CD4-positive, alpha-beta memory T cell (primary cell): Measurements from ENCODE around the gene IPO9. TPM values are rescaled to one million over a fixed set of nuclear protein-coding genes. Genes with fewer than 3 reads are reported as not detected.

Source experiments
- CTCF ChIA-PET: fragments of 350-600 bp; sonication (Branson Sonifier 250); formaldehyde crosslinking; loops from one replicate; lab custom pipeline; 2021; ENCODE audit warnings: inconsistent platforms; ENCODE audit not compliant: partially characterized antibody; lab: Charles Lee
- POLR2A ChIA-PET: fragments of 350-600 bp; sonication (Branson Sonifier 250); formaldehyde crosslinking; loops from one replicate; lab custom pipeline; 2021; ENCODE audit not compliant: partially characterized antibody; lab: Charles Lee
- DNase-seq, 5 donors: peaks; one replicate each; pipeline versions ENCODE4 v3.0.0 to v3.0.0-alpha.2; 2020 to 2022; ENCODE audit warnings: mixed read lengths in 1 of 5
- H3K27ac ChIP-seq: one replicate; pipeline ENCODE4 v1.7.0; 2013; ENCODE audit warnings: low read depth, low read length
- H3K27me3 ChIP-seq: 2 replicates; pipeline ENCODE4 v1.7.0; 2013; ENCODE audit warnings: mild to moderate bottlenecking, low read length, moderate library complexity; ENCODE audit not compliant: insufficient read depth
- H3K36me3 ChIP-seq: 2 replicates; pipeline ENCODE4 v1.7.0; 2013; ENCODE audit warnings: mild to moderate bottlenecking, low read length, moderate library complexity; ENCODE audit not compliant: insufficient read depth
- H3K4me1 ChIP-seq: 2 replicates; pipeline ENCODE4 v1.7.0; 2013; ENCODE audit warnings: mild to moderate bottlenecking, low read length, moderate library complexity; ENCODE audit not compliant: insufficient read depth
- H3K4me3 ChIP-seq, 2 donors: one replicate each; pipeline ENCODE4 v1.7.0; 2013; ENCODE audit warnings: low read length in 2 of 2, mild to moderate bottlenecking in 1 of 2
- H3K9me3 ChIP-seq, 2 donors: one replicate each; pipeline ENCODE4 v1.7.0; 2013; ENCODE audit warnings: low read length in 2 of 2, control low read depth in 1 of 2; ENCODE audit not compliant: control insufficient read depth in 1 of 2
- H3K27ac Mint-ChIP-seq, 7 donors: one replicate each; pipeline ENCODE4 v1.8.0; 2020 to 2021; ENCODE audit warnings: mixed read lengths in 7 of 7, mild to moderate bottlenecking in 6 of 7, inconsistent platforms in 3 of 7, moderate library complexity in 3 of 7
- H3K27me3 Mint-ChIP-seq, 2 donors: one replicate each; pipeline ENCODE4 v1.8.0; 2020 to 2021; ENCODE audit warnings: mixed read lengths in 2 of 2
- H3K36me3 Mint-ChIP-seq, 2 donors: one replicate each; pipeline ENCODE4 v1.8.0; 2020 to 2021; ENCODE audit warnings: mixed read lengths in 2 of 2, inconsistent platforms in 1 of 2, mild to moderate bottlenecking in 1 of 2
- H3K4me1 Mint-ChIP-seq, 4 donors: one replicate each; pipeline ENCODE4 v1.8.0; 2020 to 2021; ENCODE audit warnings: mixed read lengths in 4 of 4, mild to moderate bottlenecking in 1 of 4
- H3K4me3 Mint-ChIP-seq, 8 donors: one replicate each; pipeline ENCODE4 v1.8.0; 2020 to 2021; ENCODE audit warnings: mixed read lengths in 8 of 8, mild to moderate bottlenecking in 7 of 8, moderate library complexity in 6 of 8, inconsistent platforms in 3 of 8
- H3K9me3 Mint-ChIP-seq, 8 donors: one replicate each; pipeline ENCODE4 v1.8.0; 2020 to 2021; ENCODE audit warnings: mixed read lengths in 8 of 8, mild to moderate bottlenecking in 5 of 8, inconsistent platforms in 3 of 8, moderate library complexity in 1 of 8
- intact Hi-C: fragments of 100-400 bp; cut with micrococcal nuclease; formaldehyde crosslinking; loops from one replicate; pipeline ENCODE4 v1.15.1; 2023
- polyA plus RNA-seq, 2 donors: library from polyadenylated mRNA; unstranded; fragments of 300-500 nt; fragmentation: Illumina TruSeq; gene quantifications; one replicate each; pipeline ENCODE4 v1.2.3, GENCODE V29; 2021
- total RNA-seq, 2 experiments: library from RNA; stranded (reverse); gene quantifications; one replicate each; pipeline ENCODE4 v1.2.3, GENCODE V29; 2021

Gene IPO9
- total and polyA plus RNA-seq, 4 experiments from 2014 or later, result 13.1 to 42.7 (median 30.7) TPM

DNA sequence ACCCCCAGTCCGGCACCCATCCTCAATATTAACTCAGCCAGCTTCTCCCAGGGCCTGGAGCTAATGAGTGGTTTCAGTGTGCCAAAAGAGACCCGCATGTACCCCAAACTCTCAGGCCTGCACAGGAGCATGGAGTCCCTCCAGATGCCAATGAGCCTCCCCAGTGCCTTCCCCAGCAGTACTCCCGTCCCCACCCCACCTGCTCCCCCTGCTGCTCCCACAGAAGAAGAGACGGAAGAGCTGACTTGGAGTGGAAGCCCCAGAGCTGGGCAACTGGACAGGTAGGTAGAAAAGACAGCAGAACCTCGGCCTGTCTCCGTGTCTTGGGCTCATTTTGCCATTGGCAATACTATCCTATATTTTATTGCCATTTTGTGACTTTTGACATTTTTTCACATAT lies 45.4 kb upstream of the IPO9 start:
- no peak overlapping the region for H3K4me3 ChIP-seq
- no peaks in the 10 kb centered on the region for H3K4me1 Mint-ChIP-seq
- H3K4me3 Mint-ChIP-seq, result no peak overlapping the region
- ChIA-PET CTCF (interaction anchor here (4.0 to 16.3 kb wide), 2 partner anchors 10 to 76 kb away, joined by 20 to 178 read pairs; no protein-coding TSS in a partner anchor), POLR2A (no interaction called here)
- H3K27ac Mint-ChIP-seq, result no peak overlapping the region
- H3K9me3 ChIP-seq, result no peaks in the 10 kb centered on the region
- DNase-seq, result no peak
- H3K27me3 ChIP-seq, result no peaks in the 10 kb centered on the region
- no peaks in the 10 kb centered on the region for H3K9me3 Mint-ChIP-seq
- no peak overlapping the region for H3K27ac ChIP-seq
- H3K36me3 ChIP-seq, result no peaks in the 10 kb centered on the region
- no peaks in the 10 kb centered on the region for H3K27me3 Mint-ChIP-seq
- intact Hi-C loops, result no loop called here
- peaks cover 0 to 16% of the 10 kb centered on the region in 2 donors for H3K36me3 Mint-ChIP-seq
- no peaks in the 10 kb centered on the region for H3K4me1 ChIP-seq

DNA sequence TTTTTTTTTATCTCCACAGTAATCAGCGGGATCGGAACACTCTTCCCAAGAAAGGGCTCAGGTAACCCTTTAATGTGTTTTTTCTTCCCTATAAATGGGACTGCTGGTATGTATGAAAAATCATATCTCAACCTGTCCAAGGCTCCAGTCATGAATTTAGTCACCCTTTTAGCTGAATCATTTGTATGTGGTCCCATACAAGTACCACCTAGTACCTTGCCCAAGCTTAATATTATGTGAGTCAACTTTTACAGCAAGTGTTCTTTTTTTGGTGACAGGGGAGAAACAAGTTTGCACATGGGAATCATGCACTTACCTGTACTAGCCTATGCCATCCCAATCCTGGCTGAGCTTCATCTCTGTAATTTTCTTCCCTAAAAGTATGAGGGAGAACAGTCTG lies 43.7 kb upstream of the IPO9 start:
- Histone ChIP-seq H3K27ac (no peak overlapping the region), H3K9me3 (no peaks in the 10 kb centered on the region), H3K4me1 (no peaks in the 10 kb centered on the region), H3K4me3 (no peak overlapping the region), H3K36me3 (no peaks in the 10 kb centered on the region), H3K27me3 (no peaks in the 10 kb centered on the region)
- H3K4me1 Mint-ChIP-seq, result no peaks in the 10 kb centered on the region
- H3K36me3 Mint-ChIP-seq, result peaks cover 0 to 16% of the 10 kb centered on the region in 2 donors
- intact Hi-C loops, result no loop called here
- H3K27me3 Mint-ChIP-seq, result no peaks in the 10 kb centered on the region
- H3K27ac Mint-ChIP-seq, result no peak overlapping the region
- ChIA-PET CTCF (interaction anchor here (0.7 to 16.3 kb wide), 3 partner anchors 8 to 225 kb away, joined by 3 to 178 read pairs (median 20); no protein-coding TSS in a partner anchor), POLR2A (no interaction called here)
- H3K4me3 Mint-ChIP-seq, result no peak overlapping the region
- H3K9me3 Mint-ChIP-seq, result no peaks in the 10 kb centered on the region
- DNase-seq, result no peak

DNA sequence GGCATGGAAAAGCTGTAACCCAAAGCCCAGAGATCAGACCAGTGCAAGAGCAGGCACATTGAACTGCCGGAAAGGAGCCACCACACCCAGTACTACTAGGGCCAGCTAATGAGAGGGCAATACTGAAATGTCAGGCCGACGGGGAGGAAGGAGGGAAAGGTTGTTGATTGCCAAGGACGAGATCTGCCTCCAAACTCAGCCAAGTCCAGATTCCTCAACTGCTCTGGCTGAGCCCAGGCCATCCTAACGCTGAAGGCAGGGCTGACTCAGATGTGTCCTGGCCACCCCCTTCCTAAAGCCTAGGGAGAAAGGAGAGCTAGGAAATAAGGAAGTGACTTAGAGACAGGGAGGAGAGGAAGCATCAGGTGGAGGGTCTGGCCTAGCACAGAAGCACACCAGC lies 42.1 kb upstream of the IPO9 start:
- H3K4me3 ChIP-seq, result no peak overlapping the region
- no peaks in the 10 kb centered on the region for H3K27me3 ChIP-seq
- H3K4me1 ChIP-seq, result no peaks in the 10 kb centered on the region
- no peak for DNase-seq
- no peaks in the 10 kb centered on the region for H3K27me3 Mint-ChIP-seq
- ChIA-PET CTCF (interaction anchor here (0.7 to 16.3 kb wide), 3 partner anchors 8 to 79 kb away, joined by 3 to 178 read pairs (median 3); no protein-coding TSS in a partner anchor), POLR2A (no interaction called here)
- H3K27ac Mint-ChIP-seq, result no peak overlapping the region
- no peaks in the 10 kb centered on the region for H3K4me1 Mint-ChIP-seq
- no peak overlapping the region for H3K27ac ChIP-seq
- H3K4me3 Mint-ChIP-seq, result no peak overlapping the region
- H3K9me3 Mint-ChIP-seq, result no peaks in the 10 kb centered on the region
- peaks cover 0 to 12% of the 10 kb centered on the region in 2 donors for H3K36me3 Mint-ChIP-seq
- no peaks in the 10 kb centered on the region for H3K9me3 ChIP-seq
- no peaks in the 10 kb centered on the region for H3K36me3 ChIP-seq
- intact Hi-C loops, result no loop called here

DNA sequence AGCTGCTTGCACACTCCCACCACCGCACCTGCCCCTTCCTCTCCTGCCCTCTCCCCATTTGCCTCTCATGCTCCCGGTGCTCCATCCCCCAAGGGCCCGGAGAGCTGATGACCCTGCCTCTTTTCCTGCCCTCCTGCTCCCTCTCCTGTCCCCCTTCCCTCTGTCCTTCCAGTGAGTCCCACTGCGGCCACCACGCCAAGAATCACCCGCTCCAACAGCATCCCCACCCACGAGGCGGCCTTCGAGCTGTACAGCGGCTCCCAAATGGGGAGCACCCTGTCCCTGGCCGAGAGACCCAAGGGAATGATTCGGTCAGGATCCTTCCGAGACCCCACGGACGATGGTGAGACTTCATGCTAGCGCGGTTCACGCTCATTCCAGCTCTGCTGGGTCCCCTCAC lies 40.7 kb upstream of the IPO9 start:
- H3K27me3 ChIP-seq, result no peaks in the 10 kb centered on the region
- no peak overlapping the region for H3K27ac Mint-ChIP-seq
- CTCF ChIA-PET, result interaction anchor here (0.8 to 16.3 kb wide), 5 partner anchors 8 to 228 kb away, joined by 3 to 178 read pairs (median 3); no protein-coding TSS in a partner anchor
- H3K27ac ChIP-seq, result no peak overlapping the region
- no peak overlapping the region for H3K4me3 Mint-ChIP-seq
- no peak overlapping the region for H3K4me3 ChIP-seq
- intact Hi-C loops, result no loop called here
- no peak for DNase-seq
- peaks cover 0 to 2% of the 10 kb centered on the region in 2 donors for H3K36me3 Mint-ChIP-seq
- POLR2A ChIA-PET, result no interaction called here
- no peaks in the 10 kb centered on the region for H3K4me1 ChIP-seq
- H3K4me1 Mint-ChIP-seq, result no peaks in the 10 kb centered on the region
- no peaks in the 10 kb centered on the region for H3K9me3 ChIP-seq
- H3K9me3 Mint-ChIP-seq, result no peaks in the 10 kb centered on the region
- no peaks in the 10 kb centered on the region for H3K27me3 Mint-ChIP-seq
- no peaks in the 10 kb centered on the region for H3K36me3 ChIP-seq

DNA sequence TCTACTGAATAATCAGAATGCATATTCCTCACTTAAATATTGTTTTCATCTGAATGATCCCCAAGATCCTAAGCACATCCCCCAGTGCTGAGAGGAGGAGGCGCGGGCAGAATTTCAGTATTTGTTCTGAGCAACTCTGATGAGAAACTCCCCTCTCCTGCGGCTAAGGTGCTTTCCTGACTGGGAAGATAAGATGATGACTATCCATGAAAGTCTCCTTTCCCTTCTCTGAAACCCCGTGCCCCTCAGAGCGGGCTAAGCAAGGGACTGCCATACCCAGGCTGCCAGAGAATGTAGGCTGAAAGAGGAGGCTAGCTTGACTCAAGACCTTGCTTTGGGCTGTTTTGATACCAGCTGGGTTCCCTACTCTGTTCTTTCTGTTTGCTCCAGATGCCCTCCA lies 39.7 kb upstream of the IPO9 start:
- ChIA-PET CTCF (interaction anchor here (1.2 to 16.3 kb wide), 4 partner anchors 18 to 229 kb away, joined by 3 to 178 read pairs (median 44); no protein-coding TSS in a partner anchor), POLR2A (no interaction called here)
- H3K27ac ChIP-seq, result no peak overlapping the region
- Mint-ChIP-seq H3K4me3 (no peak overlapping the region), H3K4me1 (no peaks in the 10 kb centered on the region), H3K27me3 (no peaks in the 10 kb centered on the region), H3K27ac (no peak overlapping the region), H3K9me3 (no peaks in the 10 kb centered on the region), H3K36me3 (peaks cover 0 to 2% of the 10 kb centered on the region in 2 donors)
- H3K27me3 ChIP-seq, result no peaks in the 10 kb centered on the region
- no peak overlapping the region for H3K4me3 ChIP-seq
- no peaks in the 10 kb centered on the region for H3K9me3 ChIP-seq
- DNase-seq, result no peak
- intact Hi-C loops, result no loop called here
- H3K4me1 ChIP-seq, result no peaks in the 10 kb centered on the region
- no peaks in the 10 kb centered on the region for H3K36me3 ChIP-seq

DNA sequence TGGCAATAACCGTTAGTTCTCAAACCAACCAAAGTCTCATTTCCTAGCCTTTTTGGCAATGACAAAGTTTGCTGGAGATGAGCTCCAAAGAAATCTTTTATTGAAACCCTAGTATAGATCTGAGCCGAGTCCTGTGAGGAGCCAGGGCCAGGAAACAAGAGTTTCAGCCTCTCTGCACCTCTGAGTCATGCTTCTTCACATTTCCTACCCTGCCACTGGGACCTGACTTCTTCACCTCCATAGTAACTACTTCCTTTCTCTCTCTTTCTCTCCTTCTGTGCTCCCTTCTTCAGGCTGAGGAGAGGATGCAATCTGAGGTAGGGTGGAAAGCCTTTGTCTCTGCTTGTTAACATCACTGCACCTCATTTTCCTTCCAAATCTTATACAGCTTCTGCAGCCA lies 38.7 kb upstream of the IPO9 start:
- no peaks in the 10 kb centered on the region for H3K9me3 Mint-ChIP-seq
- Histone ChIP-seq H3K4me3 (no peak overlapping the region), H3K4me1 (no peaks in the 10 kb centered on the region), H3K9me3 (no peaks in the 10 kb centered on the region), H3K27me3 (no peaks in the 10 kb centered on the region), H3K27ac (no peak overlapping the region), H3K36me3 (no peaks in the 10 kb centered on the region)
- intact Hi-C loops, result no loop called here
- no peak for DNase-seq
- peaks cover 2 to 7% of the 10 kb centered on the region in 2 donors for H3K36me3 Mint-ChIP-seq
- H3K4me1 Mint-ChIP-seq, result no peaks in the 10 kb centered on the region
- H3K27me3 Mint-ChIP-seq, result no peaks in the 10 kb centered on the region
- CTCF ChIA-PET, result interaction anchor here (0.7 to 16.3 kb wide), 8 partner anchors 11 to 230 kb away, joined by 3 to 178 read pairs (median 4); no protein-coding TSS in a partner anchor
- no peak overlapping the region for H3K27ac Mint-ChIP-seq
- H3K4me3 Mint-ChIP-seq, result no peak overlapping the region
- POLR2A ChIA-PET, result no interaction called here

DNA sequence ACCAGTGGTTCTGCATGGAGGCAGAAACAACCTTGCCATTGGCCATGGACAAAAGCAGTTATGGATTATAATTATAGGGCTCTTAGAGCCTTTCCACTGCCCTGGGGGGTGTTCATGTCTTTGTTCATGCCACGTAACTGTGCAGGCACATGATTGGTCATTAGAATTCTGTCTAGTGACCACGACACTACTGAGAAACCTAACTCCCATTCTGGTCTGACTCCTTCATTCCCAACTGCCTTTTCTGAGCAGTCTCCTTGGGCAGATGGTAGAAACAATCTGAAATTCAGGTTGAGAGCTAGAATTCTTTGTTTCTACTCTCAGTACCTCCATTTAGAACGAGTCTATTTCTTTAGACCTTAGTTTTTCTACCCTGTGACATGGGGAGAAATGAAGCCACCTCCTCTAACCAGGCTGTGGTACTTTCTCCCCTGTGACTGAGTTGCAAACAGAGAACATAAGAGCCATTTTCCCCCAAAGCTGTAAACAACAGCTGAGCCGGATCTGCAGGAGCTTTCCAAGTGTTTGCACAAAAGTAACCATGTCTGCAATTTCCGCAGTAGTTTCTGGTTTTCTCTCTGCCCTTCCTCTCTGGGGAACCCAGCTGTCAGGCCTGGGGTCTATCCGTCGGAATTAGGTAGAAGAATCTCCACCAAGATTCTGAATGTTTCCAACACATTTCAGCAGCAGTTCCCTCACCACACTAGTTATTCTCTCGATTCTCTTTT lies 37.7 kb upstream of the IPO9 start:
- intact Hi-C loops, result no loop called here
- H3K4me1 Mint-ChIP-seq, result no peaks in the 10 kb centered on the region
- Histone ChIP-seq H3K9me3 (no peaks in the 10 kb centered on the region), H3K4me3 (no peak overlapping the region), H3K4me1 (no peaks in the 10 kb centered on the region), H3K27me3 (no peaks in the 10 kb centered on the region), H3K27ac (no peak overlapping the region), H3K36me3 (no peaks in the 10 kb centered on the region)
- no peaks in the 10 kb centered on the region for H3K27me3 Mint-ChIP-seq
- no peak overlapping the region for H3K27ac Mint-ChIP-seq
- no peak overlapping the region for H3K4me3 Mint-ChIP-seq
- ChIA-PET POLR2A (no interaction called here), CTCF (interaction anchor here (0.7 to 16.3 kb wide), 11 partner anchors 12 to 231 kb away, joined by 3 to 178 read pairs (median 3); no protein-coding TSS in a partner anchor)
- peaks cover 2 to 16% of the 10 kb centered on the region in 2 donors for H3K36me3 Mint-ChIP-seq
- DNase-seq, result no peak
- H3K9me3 Mint-ChIP-seq, result no peaks in the 10 kb centered on the region
